Measurements from ENCODE around the gene CLEC1A.

DNA sequence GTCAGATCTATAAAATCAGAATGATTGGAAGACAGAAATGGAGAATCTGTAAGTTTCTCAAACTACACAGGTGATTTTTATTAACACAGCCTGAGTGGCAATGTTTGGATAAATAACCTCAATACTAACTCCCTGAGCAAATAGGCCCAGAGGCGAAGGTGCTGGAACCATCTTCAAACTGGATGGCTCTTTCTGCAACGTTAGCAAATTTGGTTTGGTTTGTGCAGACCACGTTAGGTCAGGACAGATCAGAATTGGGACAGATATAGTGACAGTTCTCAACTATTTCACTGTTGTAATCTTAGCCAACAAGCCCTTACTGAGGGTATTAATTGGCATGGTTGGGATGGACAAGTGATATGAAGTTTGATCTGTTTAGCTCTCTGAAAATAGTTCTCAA is 77.4 kb downstream of the CLEC1A start:
- TF ChIP-seq CTCF (IDR thresholded peaks at IDR 0.05 in 2 of 3, conservative IDR thresholded peaks at IDR 0.05 in 1 of 3; ENCODE audit: borderline replicate concordance in 1 of 3, insufficient read depth in 1 of 3, low read depth in 2 of 3, low read length in 2 of 3): no peak
- no peak for TF ChIP-seq POLR2A (IDR thresholded peaks at IDR 0.05; ENCODE audit: borderline replicate concordance, extremely low read depth, insufficient read depth, insufficient read length)
- TF ChIP-seq JUND (IDR thresholded peaks at IDR 0.05): no peak
- no peak for TF ChIP-seq EZH2 (IDR thresholded peaks at IDR 0.05)
- TF ChIP-seq POLR2AphosphoS5 (IDR thresholded peaks at IDR 0.05; ENCODE audit: low read depth, low read length): no peak
- TF ChIP-seq SIN3A (IDR thresholded peaks at IDR 0.05; ENCODE audit: low read depth): no peak
- TF ChIP-seq CEBPB (IDR thresholded peaks at IDR 0.05; ENCODE audit: low read depth): no peak
- TF ChIP-seq EZH2phosphoT487 (IDR thresholded peaks at IDR 0.05; ENCODE audit: borderline replicate concordance): no peak
- TF ChIP-seq YY1 (IDR thresholded peaks at IDR 0.05; ENCODE audit: extremely low read depth, insufficient replicate concordance, low read depth, low read length): no peak
- TF ChIP-seq ZFX (IDR thresholded peaks at IDR 0.05): no peak
- TF ChIP-seq TCF7L2 (IDR thresholded peaks at IDR 0.05; ENCODE audit: borderline replicate concordance, extremely low read depth, insufficient read depth, insufficient read length): no peak
- no peak for TF ChIP-seq ZNF274 (IDR thresholded peaks at IDR 0.05; ENCODE audit: low read depth, low read length)
- no peak for TF ChIP-seq CBX3 (IDR thresholded peaks at IDR 0.05; ENCODE audit: low read depth)
- TF ChIP-seq, protein P1, sequence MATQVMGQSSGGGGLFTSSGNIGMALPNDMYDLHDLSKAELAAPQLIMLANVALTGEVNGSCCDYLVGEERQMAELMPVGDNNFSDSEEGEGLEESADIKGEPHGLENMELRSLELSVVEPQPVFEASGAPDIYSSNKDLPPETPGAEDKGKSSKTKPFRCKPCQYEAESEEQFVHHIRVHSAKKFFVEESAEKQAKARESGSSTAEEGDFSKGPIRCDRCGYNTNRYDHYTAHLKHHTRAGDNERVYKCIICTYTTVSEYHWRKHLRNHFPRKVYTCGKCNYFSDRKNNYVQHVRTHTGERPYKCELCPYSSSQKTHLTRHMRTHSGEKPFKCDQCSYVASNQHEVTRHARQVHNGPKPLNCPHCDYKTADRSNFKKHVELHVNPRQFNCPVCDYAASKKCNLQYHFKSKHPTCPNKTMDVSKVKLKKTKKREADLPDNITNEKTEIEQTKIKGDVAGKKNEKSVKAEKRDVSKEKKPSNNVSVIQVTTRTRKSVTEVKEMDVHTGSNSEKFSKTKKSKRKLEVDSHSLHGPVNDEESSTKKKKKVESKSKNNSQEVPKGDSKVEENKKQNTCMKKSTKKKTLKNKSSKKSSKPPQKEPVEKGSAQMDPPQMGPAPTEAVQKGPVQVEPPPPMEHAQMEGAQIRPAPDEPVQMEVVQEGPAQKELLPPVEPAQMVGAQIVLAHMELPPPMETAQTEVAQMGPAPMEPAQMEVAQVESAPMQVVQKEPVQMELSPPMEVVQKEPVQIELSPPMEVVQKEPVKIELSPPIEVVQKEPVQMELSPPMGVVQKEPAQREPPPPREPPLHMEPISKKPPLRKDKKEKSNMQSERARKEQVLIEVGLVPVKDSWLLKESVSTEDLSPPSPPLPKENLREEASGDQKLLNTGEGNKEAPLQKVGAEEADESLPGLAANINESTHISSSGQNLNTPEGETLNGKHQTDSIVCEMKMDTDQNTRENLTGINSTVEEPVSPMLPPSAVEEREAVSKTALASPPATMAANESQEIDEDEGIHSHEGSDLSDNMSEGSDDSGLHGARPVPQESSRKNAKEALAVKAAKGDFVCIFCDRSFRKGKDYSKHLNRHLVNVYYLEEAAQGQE (IDR thresholded peaks at IDR 0.05; ENCODE audit: low read depth): no peak
